DOHH2 (cell line): ENCODE data around the gene PADI4.

Source experiments
- CTCF ChIP-seq: fragments of 200-600 bp; sonication (generic); IDR thresholded peaks from one replicate; pipeline ENCODE4 v1.5.1; 2014; ENCODE audit warnings: antibody characterized with exemption, mild to moderate bottlenecking, low read depth, low read length; ENCODE audit not compliant: poor library complexity, severe bottlenecking
- EZH2phosphoT487 ChIP-seq: fragments of 200-600 bp; sonication (generic); IDR thresholded peaks from 2 replicates; pipeline ENCODE4 v1.6.1; 2017; ENCODE audit warnings: borderline replicate concordance, mild to moderate bottlenecking, antibody characterized with exemption, low read length, moderate library complexity, mixed read lengths

GRCh38 chr1:17363351-17363750, 55.4 kb downstream of the PADI4 start:
- TF ChIP-seq EZH2phosphoT487 (no peak), CTCF (no peak)
